GM15510 (cell line): ENCODE results near the gene LCN1.

Experiments
- POLR2A ChIP-seq: IDR thresholded peaks from 3 replicates; pipeline ENCODE4 v1.6.1; 2011; ENCODE audit warnings: borderline replicate concordance; ENCODE audit not compliant: insufficient read length; ENCODE audit errors: extremely low read depth

LCN1 gene

DNA sequence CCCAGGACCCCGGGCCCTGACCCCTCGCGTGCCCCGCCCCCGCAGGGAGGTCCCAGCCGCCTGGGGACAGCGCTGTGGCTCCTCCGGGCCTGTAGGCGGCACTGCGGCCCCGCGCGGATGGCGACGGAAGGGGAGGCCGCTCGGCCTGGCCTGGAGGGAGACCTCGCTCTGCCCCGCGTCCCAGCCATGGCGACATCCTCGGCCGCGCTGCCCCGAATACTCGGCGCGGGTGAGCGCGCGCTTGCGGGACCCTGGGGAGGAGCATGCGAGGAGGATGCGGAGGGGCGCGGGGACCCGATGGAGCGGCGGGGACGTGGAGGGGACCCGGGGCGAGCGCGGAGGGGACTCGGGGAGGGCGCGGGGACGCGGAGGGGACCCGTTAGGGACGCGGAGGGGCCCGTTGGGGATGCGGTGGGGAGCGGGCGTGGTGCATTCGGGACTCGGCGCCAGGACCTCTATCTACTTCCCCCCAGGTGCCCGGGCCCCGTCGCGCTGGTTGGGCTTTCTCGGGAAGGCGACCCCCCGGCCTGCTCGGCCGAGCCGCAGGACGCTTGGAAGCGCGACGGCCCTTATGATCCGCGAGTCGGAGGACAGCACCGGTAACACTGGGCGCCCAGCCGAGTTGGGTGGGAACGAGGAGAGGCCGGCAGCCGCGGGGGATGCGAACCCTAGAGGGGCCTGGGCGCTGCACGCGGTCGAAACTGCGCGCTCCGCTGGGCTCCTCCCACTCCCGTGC is 20.5 kb upstream of the LCN1 start, which contains the start of gene MRPS2:
TSS of gene MRPS2 (plus strand) at position 158 of the 736 bp plus-strand sequence. CDS start at position 187, 29 bp downstream.
- TF ChIP-seq POLR2A: peak; percentile 84

- TF ChIP-seq POLR2A: no peak
Observed at GRCh38 chr9:135501261-135502167, 19.7 kb upstream of the LCN1 start.

DNA sequence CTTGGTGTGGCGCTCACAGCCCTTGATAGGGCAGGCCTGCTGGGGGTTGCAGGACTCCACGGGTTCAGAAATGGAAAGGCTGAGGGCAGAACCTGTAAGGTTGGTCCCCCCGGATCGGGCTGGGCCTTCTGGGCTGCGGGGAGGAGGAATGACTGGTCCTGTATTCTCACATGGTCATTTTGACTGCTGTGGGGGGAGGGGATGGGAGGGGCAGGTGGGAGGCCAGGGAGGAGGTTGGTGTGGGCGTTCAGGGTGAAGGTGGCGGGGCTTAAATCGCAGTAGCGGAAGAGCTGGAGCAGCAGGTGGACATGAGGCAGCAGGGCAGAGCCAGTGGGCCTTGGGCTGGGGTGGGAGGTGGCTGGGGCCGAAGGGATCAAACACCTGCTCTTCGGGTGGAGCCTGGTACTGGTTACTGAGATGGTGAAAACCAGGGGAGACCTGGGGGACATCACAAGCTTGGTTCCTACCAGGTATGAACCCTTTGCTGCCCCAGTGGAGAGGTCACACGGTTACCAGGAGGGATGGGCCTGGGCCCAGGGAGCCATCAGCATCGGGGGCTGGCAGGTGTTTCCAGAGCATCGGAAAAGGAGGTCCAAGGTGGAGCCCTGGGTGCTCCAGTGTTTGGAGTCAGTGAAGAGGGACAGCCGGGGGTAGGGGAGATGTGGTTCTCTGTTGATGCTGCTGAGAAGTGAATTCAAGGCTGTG is 18.9 kb upstream of the LCN1 start:
- no peak for TF ChIP-seq POLR2A

GRCh38 chr9:135502873-135503321 is 18.3 kb upstream of the LCN1 start:
- no peak for TF ChIP-seq POLR2A

- TF ChIP-seq POLR2A: no peak
Observed at GRCh38 chr9:135503371-135504261, 17.6 kb upstream of the LCN1 start.

- TF ChIP-seq POLR2A: no peak
Observed at GRCh38 chr9:135504262-135505243, 16.7 kb upstream of the LCN1 start.

DNA sequence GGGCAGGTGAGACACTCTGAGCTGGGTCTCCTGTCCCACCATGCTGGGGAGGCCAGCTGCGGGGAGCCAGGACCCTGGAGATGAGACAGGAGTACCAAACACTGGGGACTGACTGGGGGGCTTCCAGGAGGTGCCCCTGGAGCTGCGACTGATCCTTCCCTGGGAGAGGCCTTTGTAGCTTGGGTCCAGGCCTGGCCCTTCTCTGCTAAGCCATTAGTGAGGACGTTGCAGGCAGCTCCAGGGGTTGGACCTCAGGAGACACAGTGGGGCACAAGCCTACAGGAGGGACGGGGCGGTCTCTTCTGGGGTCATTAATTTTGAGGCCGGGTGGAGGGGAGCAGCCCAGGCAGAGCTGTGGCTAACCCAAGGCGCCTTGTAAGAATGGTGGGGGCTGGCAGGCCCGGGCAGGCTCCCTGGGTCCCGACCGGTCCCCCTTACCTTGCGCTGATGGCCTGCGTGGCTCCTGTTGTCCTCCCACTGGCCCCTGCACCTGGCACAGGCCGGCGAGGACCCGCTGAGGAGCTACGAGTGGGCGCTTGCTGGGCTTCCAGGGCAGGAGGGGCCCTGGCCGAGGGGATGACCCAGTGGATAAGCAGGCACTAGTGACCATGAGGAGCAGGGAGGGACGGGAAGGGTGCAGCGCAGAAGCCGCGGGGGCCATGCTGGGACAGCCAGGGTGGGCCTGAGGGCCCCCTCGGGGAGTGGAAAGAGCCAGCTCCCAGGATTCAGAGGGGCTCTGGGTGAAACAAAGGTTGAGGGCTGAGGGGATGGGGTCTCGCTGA is 15.6 kb upstream of the LCN1 start:
- TF ChIP-seq POLR2A: no peak

GRCh38 chr9:135506327-135507103 is 14.7 kb upstream of the LCN1 start:
- no peak for TF ChIP-seq POLR2A

GRCh38 chr9:135507104-135508035 is 13.9 kb upstream of the LCN1 start:
- TF ChIP-seq POLR2A: no peak

DNA sequence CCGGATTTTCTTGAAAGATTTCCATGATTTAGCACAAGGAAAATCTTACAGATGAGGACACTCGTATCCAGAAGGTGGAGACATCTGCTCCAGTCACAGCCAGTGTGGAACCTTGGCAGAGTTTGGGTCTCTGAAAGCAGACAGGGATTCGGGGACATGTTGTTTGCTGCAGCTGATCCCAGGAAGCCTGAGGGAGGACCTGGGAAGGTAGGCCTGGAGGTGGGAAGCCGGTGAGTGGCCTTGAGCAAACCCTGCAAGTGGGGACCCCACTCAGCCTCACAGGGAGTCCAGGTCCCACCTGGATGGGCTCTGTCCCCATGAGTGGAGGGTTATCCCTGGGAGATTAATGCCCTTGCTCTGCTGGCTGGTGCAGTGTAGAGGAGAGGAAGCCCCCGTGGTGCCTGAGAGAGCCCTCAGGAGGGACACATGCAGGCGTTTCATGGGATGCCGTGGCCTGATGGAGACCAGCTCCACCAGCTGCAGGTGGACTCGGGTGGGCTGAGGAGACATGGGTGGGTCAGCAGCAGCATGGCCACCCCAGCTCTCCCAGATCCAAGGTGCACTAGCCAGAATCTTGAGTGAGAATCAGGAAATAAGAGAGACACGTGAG is 12.9 kb upstream of the LCN1 start:
- no peak for TF ChIP-seq POLR2A
